Measurements from ENCODE around the gene NEK4. TPM values are rescaled to one million over a fixed set of nuclear protein-coding genes. Genes with fewer than 3 reads are reported as not detected.

The NEK4 gene
- total and polyA plus RNA-seq, 2 of the 13 experiments (the other 11 are each of a cell fraction or from before 2014, with no cell fraction given), result 16.5 to 38.0 TPM

DNA sequence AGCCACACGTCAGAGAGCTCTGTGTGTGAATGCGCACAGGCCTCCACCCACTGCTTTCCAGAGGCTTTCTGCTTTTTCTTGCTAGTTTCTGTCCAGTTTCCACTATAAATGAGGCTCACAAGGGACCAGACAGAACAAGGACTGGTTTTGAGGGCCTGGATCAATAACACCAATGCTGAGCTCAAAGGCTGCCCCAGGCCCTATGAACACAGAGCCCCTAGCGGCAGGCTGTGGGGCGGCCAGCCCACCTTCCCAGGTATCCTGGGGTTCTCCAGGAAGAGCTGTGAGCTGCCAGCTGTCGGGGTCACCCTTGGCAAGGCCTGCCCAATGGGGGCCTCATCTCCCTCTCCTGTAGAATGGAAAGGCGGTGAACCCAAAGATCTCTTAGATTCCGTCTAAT lies 21.7 kb upstream of the NEK4 start (continued):
- TF ChIP-seq ARNT2 (CRISPR knock-in tag; IDR thresholded peaks at IDR 0.05; ENCODE audit: low read depth) (no peak), ZNF746 (CRISPR knock-in tag; IDR thresholded peaks at IDR 0.05) (no peak), GPN1 (CRISPR knock-in tag; IDR thresholded peaks at IDR 0.05; ENCODE audit: borderline replicate concordance) (no peak), ZNF605 (CRISPR knock-in tag; IDR thresholded peaks at IDR 0.05) (0 out of 2 replicates have a peak, but pooled peaks have one; percentile 49), ZNF883 (CRISPR knock-in tag; IDR thresholded peaks at IDR 0.05; ENCODE audit: not compliant biosample characterization) (no peak), ZNF567 (CRISPR knock-in tag; IDR thresholded peaks at IDR 0.05; ENCODE audit: borderline replicate concordance) (no peak), ZFP82 (CRISPR knock-in tag; IDR thresholded peaks at IDR 0.05; ENCODE audit: borderline replicate concordance) (no peak), GTF3A (CRISPR knock-in tag; conservative IDR thresholded peaks at IDR 0.05) (no peak), ZNF326 (CRISPR knock-in tag; IDR thresholded peaks at IDR 0.05; ENCODE audit: borderline replicate concordance) (no peak), SMARCC2 (IDR thresholded peaks at IDR 0.05) (no peak), KLF6 (CRISPR knock-in tag; IDR thresholded peaks at IDR 0.05) (0 out of 2 replicates have a peak, but pooled peaks have one; percentile 55), ZFP37 (CRISPR knock-in tag; IDR thresholded peaks at IDR 0.05; ENCODE audit: borderline replicate concordance) (no peak), MTF2 (CRISPR knock-in tag; IDR thresholded peaks at IDR 0.05; ENCODE audit: borderline replicate concordance) (no peak), MXI1 (IDR thresholded peaks at IDR 0.05; ENCODE audit: borderline replicate concordance, low read depth, low read length) (no peak), ZFP36L2 (CRISPR knock-in tag; IDR thresholded peaks at IDR 0.05) (no peak), PITX1 (CRISPR knock-in tag; IDR thresholded peaks at IDR 0.05) (0 out of 2 replicates have a peak, but pooled peaks have one; percentile 24), TARDBP (CRISPR knock-in tag; IDR thresholded peaks at IDR 0.05) (0 out of 2 replicates have a peak, but pooled peaks have one; percentile 43), ZNF720 (CRISPR knock-in tag; IDR thresholded peaks at IDR 0.05) (no peak), KDM2A (CRISPR knock-in tag; IDR thresholded peaks at IDR 0.05; ENCODE audit: borderline replicate concordance, low read depth) (peak; percentile 40; the same call in 1 of the 2 replicates), TBL1XR1 (IDR thresholded peaks at IDR 0.05; ENCODE audit: borderline replicate concordance, low read length, partially characterized antibody) (no peak), SKI (IDR thresholded peaks at IDR 0.05; ENCODE audit: partially characterized antibody) (no peak), ZSCAN22 (CRISPR knock-in tag; IDR thresholded peaks at IDR 0.05) (no peak), SMAD3 (CRISPR knock-in tag; IDR thresholded peaks at IDR 0.05) (no peak)
- TF ChIP-seq, protein P1, sequence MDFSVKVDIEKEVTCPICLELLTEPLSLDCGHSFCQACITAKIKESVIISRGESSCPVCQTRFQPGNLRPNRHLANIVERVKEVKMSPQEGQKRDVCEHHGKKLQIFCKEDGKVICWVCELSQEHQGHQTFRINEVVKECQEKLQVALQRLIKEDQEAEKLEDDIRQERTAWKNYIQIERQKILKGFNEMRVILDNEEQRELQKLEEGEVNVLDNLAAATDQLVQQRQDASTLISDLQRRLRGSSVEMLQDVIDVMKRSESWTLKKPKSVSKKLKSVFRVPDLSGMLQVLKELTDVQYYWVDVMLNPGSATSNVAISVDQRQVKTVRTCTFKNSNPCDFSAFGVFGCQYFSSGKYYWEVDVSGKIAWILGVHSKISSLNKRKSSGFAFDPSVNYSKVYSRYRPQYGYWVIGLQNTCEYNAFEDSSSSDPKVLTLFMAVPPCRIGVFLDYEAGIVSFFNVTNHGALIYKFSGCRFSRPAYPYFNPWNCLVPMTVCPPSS (IDR thresholded peaks at IDR 0.05), result no peak
- TF ChIP-seq, protein P2, sequence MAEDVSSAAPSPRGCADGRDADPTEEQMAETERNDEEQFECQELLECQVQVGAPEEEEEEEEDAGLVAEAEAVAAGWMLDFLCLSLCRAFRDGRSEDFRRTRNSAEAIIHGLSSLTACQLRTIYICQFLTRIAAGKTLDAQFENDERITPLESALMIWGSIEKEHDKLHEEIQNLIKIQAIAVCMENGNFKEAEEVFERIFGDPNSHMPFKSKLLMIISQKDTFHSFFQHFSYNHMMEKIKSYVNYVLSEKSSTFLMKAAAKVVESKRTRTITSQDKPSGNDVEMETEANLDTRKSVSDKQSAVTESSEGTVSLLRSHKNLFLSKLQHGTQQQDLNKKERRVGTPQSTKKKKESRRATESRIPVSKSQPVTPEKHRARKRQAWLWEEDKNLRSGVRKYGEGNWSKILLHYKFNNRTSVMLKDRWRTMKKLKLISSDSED (CRISPR knock-in tag; IDR thresholded peaks at IDR 0.05), result no peak
- TF ChIP-seq, protein P3, sequence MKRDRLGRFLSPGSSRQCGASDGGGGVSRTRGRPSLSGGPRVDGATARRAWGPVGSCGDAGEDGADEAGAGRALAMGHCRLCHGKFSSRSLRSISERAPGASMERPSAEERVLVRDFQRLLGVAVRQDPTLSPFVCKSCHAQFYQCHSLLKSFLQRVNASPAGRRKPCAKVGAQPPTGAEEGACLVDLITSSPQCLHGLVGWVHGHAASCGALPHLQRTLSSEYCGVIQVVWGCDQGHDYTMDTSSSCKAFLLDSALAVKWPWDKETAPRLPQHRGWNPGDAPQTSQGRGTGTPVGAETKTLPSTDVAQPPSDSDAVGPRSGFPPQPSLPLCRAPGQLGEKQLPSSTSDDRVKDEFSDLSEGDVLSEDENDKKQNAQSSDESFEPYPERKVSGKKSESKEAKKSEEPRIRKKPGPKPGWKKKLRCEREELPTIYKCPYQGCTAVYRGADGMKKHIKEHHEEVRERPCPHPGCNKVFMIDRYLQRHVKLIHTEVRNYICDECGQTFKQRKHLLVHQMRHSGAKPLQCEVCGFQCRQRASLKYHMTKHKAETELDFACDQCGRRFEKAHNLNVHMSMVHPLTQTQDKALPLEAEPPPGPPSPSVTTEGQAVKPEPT (CRISPR knock-in tag; IDR thresholded peaks at IDR 0.05; ENCODE audit: low read depth), result no peak
- TF ChIP-seq, protein P4, sequence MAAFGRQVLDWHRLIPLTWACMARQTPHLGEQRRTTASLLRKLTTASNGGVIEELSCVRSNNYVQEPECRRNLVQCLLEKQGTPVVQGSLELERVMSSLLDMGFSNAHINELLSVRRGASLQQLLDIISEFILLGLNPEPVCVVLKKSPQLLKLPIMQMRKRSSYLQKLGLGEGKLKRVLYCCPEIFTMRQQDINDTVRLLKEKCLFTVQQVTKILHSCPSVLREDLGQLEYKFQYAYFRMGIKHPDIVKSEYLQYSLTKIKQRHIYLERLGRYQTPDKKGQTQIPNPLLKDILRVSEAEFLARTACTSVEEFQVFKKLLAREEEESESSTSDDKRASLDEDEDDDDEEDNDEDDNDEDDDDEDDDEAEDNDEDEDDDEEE (CRISPR knock-in tag; IDR thresholded peaks at IDR 0.05), result no peak
- TF ChIP-seq, protein P5, sequence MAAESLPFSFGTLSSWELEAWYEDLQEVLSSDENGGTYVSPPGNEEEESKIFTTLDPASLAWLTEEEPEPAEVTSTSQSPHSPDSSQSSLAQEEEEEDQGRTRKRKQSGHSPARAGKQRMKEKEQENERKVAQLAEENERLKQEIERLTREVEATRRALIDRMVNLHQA (CRISPR knock-in tag; IDR thresholded peaks at IDR 0.05), result no peak

All from HepG2 (cell line).